Body of pancreas (tissue), 4 donors: ENCODE data around the gene SETDB1. TPM values are rescaled to one million over a fixed set of nuclear protein-coding genes. Genes with fewer than 3 reads are reported as not detected.

Source experiments
- ATAC-seq: fragments of 150-250 bp; one replicate; pipeline ENCODE4 v1.9.1; 2016
- DNase-seq, 4 donors: peaks; one replicate each; pipeline ENCODE4 v3.0.0-alpha.2; 2019
- H3K27ac ChIP-seq, 4 donors: fragments of 200-600 bp; sonication (generic); 1 replicate in 3 of 4; 2 replicates in 1 of 4; pipeline versions ENCODE4 v1.5.1 to v1.6.1; 2016 to 2019; ENCODE audit warnings: mild to moderate bottlenecking in 1 of 4, mixed read lengths in 1 of 4, moderate library complexity in 1 of 4
- H3K27me3 ChIP-seq, 2 donors: fragments of 200-600 bp; sonication (generic); one replicate each; pipeline ENCODE4 v1.6.0; 2016; ENCODE audit warnings: mild to moderate bottlenecking in 1 of 2
- H3K36me3 ChIP-seq, 2 donors: fragments of 200-600 bp; sonication (generic); replicated peaks in 1 of 2; 2 replicates each; pipeline ENCODE4 v1.5.1; 2016; ENCODE audit warnings: low read depth in 2 of 2; ENCODE audit not compliant: insufficient read depth in 1 of 2
- H3K4me1 ChIP-seq: fragments of 200-600 bp; sonication (generic); one replicate; pipeline ENCODE4 v1.6.0; 2016
- H3K4me3 ChIP-seq, 2 donors: fragments of 200-600 bp; sonication (generic); 1 replicate in 1 of 2; 2 replicates in 1 of 2; pipeline ENCODE4 v1.5.1; 2016 to 2019
- H3K9me3 ChIP-seq, 3 donors: fragments of 200-600 bp; sonication (generic); 1 replicate in 2 of 3; 2 replicates in 1 of 3; pipeline ENCODE4 v1.5.1; 2016
- CTCF ChIP-seq, 7 experiments: fragments of 450-650 bp in 4 of 7; fragments of 200-600 bp in 3 of 7; sonication (generic) in 3 of 7; IDR thresholded peaks; one replicate each; pipeline ENCODE4 v1.5.1; 2016 to 2019; ENCODE audit warnings: antibody characterized with exemption in 7 of 7
- POLR2A ChIP-seq, 3 donors: fragments of 450-650 bp; IDR thresholded peaks; one replicate each; pipeline ENCODE4 v1.6.1; 2016; ENCODE audit warnings: antibody characterized with exemption in 3 of 3, mild to moderate bottlenecking in 2 of 3
- WGBS, 2 donors: methylation state at CpG; one replicate each; pipeline ENCODE4 v1.1.5; 2017; 5-methylcytosine and 5-hydroxymethylcytosine counted together
- intact Hi-C: fragments of 100-400 bp; cut with DNase I; formaldehyde crosslinking; loops from one replicate; pipeline ENCODE4 v1.15.1; 2023
- total RNA-seq, 2 donors: library from RNA; depleted of rRNA; stranded (reverse); fragments of >200 nt; gene quantifications; one replicate each; pipeline ENCODE4 v1.1.0, GENCODE V29; 2016

SETDB1 gene
- total RNA-seq, 2 donors from 2014 or later: 26.5 to 45.2 TPM

DNA sequence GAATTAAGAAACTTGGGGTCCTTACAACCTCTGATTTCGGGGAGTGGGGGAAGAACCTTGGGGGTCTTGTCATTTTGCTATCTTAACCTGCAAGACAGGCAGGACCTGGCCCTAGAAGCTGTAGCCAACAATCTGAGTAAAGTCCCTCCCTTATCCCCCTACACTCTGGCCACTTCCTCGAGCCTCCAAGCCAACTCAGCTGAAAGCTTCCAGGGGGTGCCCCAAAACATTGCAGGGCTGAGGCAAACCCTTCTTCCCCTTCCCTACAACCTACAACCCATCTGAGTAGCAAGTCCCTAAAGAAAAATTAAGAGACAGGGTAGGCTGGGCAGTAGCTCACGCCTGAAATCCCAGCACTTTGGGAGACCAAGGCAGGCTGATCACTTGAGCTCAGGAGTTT is 43.5 kb downstream of the SETDB1 start:
- peak overlapping the region in 2 of 4 donors; percentile 37 to 92 for H3K27ac ChIP-seq
- intact Hi-C loops: no loop called here
- H3K4me3 ChIP-seq: no peak overlapping the region
- H3K36me3 ChIP-seq: peaks cover 12 to 35% of the 10 kb centered on the region in 2 donors
- no peaks in the 10 kb centered on the region for H3K27me3 ChIP-seq
- H3K4me1 ChIP-seq: peaks cover 43% of the 10 kb centered on the region
- no peak for ATAC-seq
- TF ChIP-seq CTCF (IDR thresholded peaks at IDR 0.05) (no peak), POLR2A (IDR thresholded peaks at IDR 0.05) (no peak)
- WGBS, 2 donors: 70 to 76% methylated on average over 3 of the region's 3 CpGs
- no peaks in the 10 kb centered on the region for H3K9me3 ChIP-seq
- no peak for DNase-seq

GRCh38 chr1:150970808-150971582 is 44.8 kb downstream of the SETDB1 start:
- H3K9me3 ChIP-seq: no peaks in the 10 kb centered on the region
- H3K27ac ChIP-seq: peak overlapping the region; percentile 68 to 92 (median 92)
- no peak overlapping the region for H3K4me3 ChIP-seq
- intact Hi-C loops: no loop called here
- peaks cover 5 to 27% of the 10 kb centered on the region in 2 donors for H3K36me3 ChIP-seq
- peaks cover 49% of the 10 kb centered on the region for H3K4me1 ChIP-seq
- peak; percentile 83 to 94 (median 90) for DNase-seq
- TF ChIP-seq CTCF (IDR thresholded peaks at IDR 0.05): no peak
- TF ChIP-seq POLR2A (IDR thresholded peaks at IDR 0.05): peak in 2 of 3 donors; percentile 6 to 23
- 25 to 26% methylated on average over 11 of the region's 11 CpGs for WGBS, 2 donors
- ATAC-seq: peak; percentile 75
- H3K27me3 ChIP-seq: no peaks in the 10 kb centered on the region

DNA sequence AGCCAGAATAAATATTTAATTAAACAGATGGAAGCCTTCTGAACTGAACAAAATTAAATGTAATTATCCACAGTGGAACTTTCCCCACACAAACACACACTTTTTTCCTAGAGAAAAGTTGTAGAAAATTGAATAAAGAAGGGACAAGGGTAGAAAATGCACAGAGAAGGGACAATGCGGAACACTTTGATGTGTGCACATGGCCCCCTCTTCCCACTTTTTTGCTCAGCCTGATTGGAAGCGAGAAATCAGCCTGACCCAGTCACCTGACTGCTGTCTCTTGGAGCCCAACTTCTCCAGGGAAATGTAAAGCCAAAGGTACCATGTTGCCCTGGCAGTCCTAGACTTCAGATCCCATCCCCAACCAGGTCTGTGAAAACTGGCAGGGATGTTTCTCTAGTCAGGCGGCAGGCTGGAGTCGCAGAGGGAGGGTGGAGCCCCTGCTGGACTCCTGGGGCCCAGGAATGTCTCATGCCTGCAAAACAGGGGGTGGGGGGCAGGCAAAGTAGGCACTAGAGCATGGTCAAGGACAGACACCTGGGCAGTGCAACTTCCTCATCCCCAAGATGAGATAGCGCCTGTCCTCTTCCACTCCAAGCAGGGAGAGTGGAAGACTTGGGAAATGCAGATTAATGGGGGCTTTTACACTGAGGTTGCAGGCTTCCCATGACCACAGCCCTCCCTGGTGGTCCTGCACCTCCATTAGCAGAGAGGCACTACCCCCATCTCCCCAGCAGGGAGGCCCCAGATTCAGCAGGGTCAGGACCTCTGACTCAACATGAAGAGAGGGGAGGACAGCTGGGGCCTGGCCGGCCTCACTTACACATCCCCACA is 45.6 kb downstream of the SETDB1 start:
- TF ChIP-seq CTCF (IDR thresholded peaks at IDR 0.05) (no peak), POLR2A (IDR thresholded peaks at IDR 0.05) (peak in 1 of 3 donors; percentile 9)
- ATAC-seq (no peak), DNase-seq (peak in 3 of 4 donors; percentile 31 to 41 (median 39))
- Histone ChIP-seq H3K27ac (peak overlapping the region; percentile 68 to 92 (median 92)), H3K27me3 (no peaks in the 10 kb centered on the region), H3K4me3 (no peak overlapping the region), H3K36me3 (peaks cover 4 to 20% of the 10 kb centered on the region in 2 donors), H3K4me1 (peaks cover 49% of the 10 kb centered on the region), H3K9me3 (no peaks in the 10 kb centered on the region)
- 36 to 45% methylated on average over 5 to 6 of the region's 6 CpGs for WGBS, 2 donors
- intact Hi-C loops: no loop called here

GRCh38 chr1:150972417-150972940 is 46.3 kb downstream of the SETDB1 start:
- intact Hi-C loops: no loop called here
- peak; percentile 38 to 69 (median 48) for DNase-seq
- 35 to 50% methylated on average over 4 of the region's 4 CpGs for WGBS, 2 donors
- Histone ChIP-seq H3K36me3 (peaks cover 4 to 14% of the 10 kb centered on the region in 2 donors), H3K4me3 (no peak overlapping the region), H3K9me3 (no peaks in the 10 kb centered on the region), H3K4me1 (peaks cover 53% of the 10 kb centered on the region), H3K27ac (peak overlapping the region; percentile 68 to 92 (median 92)), H3K27me3 (no peaks in the 10 kb centered on the region)
- ATAC-seq: no peak
- TF ChIP-seq POLR2A (IDR thresholded peaks at IDR 0.05) (no peak), CTCF (IDR thresholded peaks at IDR 0.05) (no peak)
